HFF-Myc (cell line): ENCODE results near the gene SQSTM1.

Experiments
- DNase-seq: peaks from one replicate; pipeline ENCODE4 v3.0.0-alpha.2; 2011; ENCODE audit warnings: low read depth; ENCODE audit errors: extremely low read depth
- H3K4me3 ChIP-seq: replicated peaks from 2 replicates; pipeline ENCODE4 v1.5.1; 2011; ENCODE audit warnings: low read depth, mild to moderate bottlenecking, control low read depth, low read length
- CTCF ChIP-seq: IDR thresholded peaks from 2 replicates; pipeline ENCODE4 v1.5.1; 2012; ENCODE audit warnings: mild to moderate bottlenecking, low read depth, low read length, control low read depth; ENCODE audit errors: missing control alignments

SQSTM1 gene

GRCh38 chr5:179806250-179807048, 14.3 kb upstream of the SQSTM1 start, which contains the start of gene MGAT4B:
MGAT4B (minus strand) TSS chr5:179806866; CDS start chr5:179806583, 283 bp downstream.
- TF ChIP-seq CTCF = no peak
- no peak for DNase-seq
- peak within 1 kb of the TSS; percentile 76 for H3K4me3 ChIP-seq

GRCh38 chr5:179812135-179812825, 8.4 kb upstream of the SQSTM1 start:
- no peak for DNase-seq
- H3K4me3 ChIP-seq = no peak overlapping the region
- TF ChIP-seq CTCF = no peak

DNA sequence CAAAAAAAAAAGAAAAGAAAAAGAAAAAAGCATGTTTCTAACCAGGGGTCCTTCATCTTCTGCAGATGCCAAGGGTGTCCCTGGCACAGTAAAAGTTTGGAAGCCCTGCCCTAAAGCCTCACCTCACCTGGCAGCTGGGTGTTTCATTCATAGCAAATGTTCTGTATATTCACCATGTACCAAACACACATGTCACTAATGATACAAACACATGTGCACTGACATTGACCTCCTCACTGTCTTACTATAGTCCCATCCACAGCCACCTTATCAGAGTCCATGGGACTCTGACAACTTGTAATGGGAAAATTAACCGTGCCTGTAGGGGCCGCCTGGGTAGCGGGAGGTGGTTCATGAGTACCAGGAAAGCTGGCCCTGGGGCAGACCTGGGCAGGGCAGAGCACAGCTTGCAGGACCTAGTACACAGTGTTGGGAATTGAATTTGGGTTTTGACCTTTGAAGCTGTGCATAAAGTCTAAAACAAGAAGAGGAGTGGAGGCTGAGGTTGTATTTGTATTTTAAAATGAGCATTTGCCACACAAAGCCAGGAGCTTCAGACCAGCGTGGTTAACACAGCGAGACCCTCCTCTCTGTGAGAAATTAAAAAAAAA, 7.6 kb upstream of the SQSTM1 start:
- no peak for DNase-seq
- no peak overlapping the region for H3K4me3 ChIP-seq
- no peak for TF ChIP-seq CTCF

- TF ChIP-seq CTCF = no peak
- DNase-seq = no peak
- no peak overlapping the region for H3K4me3 ChIP-seq
These were observed 6.6 kb upstream of the SQSTM1 start for GRCh38 chr5:179814090-179814489.

- H3K4me3 ChIP-seq = no peak overlapping the region
- no peak for DNase-seq
- no peak for TF ChIP-seq CTCF
These were observed 5.0 kb upstream of the SQSTM1 start for GRCh38 chr5:179815491-179816249.

DNA sequence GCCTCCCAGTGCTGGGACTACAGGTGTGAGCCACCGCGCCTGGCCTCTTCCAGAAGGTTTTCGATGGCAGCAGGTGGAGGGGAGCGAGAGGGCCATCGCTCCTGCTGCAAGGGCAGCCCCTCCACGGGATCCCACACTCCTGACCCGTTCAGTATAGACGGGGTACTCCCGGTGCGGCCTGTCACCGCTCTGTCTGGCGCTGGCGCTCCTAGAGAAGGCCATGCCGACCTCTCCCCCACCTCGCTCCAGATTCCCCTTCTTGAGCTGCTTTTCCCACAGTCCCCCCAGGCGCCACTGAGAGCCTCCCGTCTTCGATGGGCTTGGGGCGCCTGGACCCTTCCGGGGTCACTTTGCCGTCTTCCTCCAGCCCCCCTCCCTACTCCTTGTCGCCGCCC, 4.3 kb upstream of the SQSTM1 start:
- TF ChIP-seq CTCF = no peak
- H3K4me3 ChIP-seq = no peak overlapping the region; the same call in 1 of the 2 replicates
- DNase-seq = no peak
